ENCODE data around the gene NECAP2. TPM values are rescaled to one million over a fixed set of nuclear protein-coding genes. Genes with fewer than 3 reads are reported as not detected.
"Not testable (repeated sequence)": the region's sequence is repeated elsewhere in the genome, so short reads cannot be mapped to it uniquely, and the experiment has no call there.

Gene NECAP2
- total and polyA plus RNA-seq, 12 donors: 36.4 to 104 (median 63.5) TPM

DNA sequence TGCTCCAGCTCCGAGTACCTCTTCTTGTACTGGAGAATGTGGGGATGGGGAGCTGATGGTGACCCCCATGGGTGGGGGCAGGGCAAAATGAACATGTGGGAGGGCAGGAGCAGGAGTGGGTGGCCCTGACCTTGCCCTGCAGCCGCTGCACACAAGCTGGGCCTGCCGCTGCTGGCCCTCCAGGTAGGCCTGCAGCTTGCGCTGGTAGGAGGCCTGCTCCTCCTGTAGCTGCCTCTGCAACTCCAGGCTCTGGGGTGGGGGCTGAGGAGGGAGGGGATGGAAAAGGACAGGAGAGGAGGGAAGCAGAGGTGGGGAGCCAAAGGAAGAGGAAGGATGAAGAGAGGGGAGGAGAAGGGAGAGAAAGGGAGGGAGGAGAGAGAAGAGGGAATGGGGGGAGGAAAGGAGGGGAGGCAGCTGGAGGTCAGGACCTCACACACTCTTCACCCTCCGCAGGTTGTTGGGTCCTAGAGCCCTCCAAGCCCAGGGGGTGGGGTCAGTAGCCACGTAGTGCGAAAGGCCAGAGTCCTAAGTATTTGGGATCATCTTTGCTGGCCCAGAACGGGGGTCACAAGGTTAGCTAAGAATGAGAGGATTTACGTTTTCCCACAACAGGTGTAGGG, 50.6 kb downstream of the NECAP2 start:
- H3K27me3 ChIP-seq: no peaks in the 10 kb centered on the region
- no peak overlapping the region for H3K4me3 ChIP-seq
- intact Hi-C loops (cut with DNase I): no loop called here
- peaks cover 0 to 20% of the 10 kb centered on the region in 2 donors for H3K36me3 ChIP-seq (replicated peaks in 1 of 2)
- WGBS, 4 donors: 73 to 84% (median 78%) methylated on average over 7 to 9 of the region's 9 CpGs
- no peak for TF ChIP-seq POLR2A (IDR thresholded peaks at IDR 0.05)
- TF ChIP-seq, protein P1, sequence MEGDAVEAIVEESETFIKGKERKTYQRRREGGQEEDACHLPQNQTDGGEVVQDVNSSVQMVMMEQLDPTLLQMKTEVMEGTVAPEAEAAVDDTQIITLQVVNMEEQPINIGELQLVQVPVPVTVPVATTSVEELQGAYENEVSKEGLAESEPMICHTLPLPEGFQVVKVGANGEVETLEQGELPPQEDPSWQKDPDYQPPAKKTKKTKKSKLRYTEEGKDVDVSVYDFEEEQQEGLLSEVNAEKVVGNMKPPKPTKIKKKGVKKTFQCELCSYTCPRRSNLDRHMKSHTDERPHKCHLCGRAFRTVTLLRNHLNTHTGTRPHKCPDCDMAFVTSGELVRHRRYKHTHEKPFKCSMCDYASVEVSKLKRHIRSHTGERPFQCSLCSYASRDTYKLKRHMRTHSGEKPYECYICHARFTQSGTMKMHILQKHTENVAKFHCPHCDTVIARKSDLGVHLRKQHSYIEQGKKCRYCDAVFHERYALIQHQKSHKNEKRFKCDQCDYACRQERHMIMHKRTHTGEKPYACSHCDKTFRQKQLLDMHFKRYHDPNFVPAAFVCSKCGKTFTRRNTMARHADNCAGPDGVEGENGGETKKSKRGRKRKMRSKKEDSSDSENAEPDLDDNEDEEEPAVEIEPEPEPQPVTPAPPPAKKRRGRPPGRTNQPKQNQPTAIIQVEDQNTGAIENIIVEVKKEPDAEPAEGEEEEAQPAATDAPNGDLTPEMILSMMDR (IDR thresholded peaks at IDR 0.05): no peak
- DNase-seq: no peak
- H3K4me1 ChIP-seq (replicated peaks in 1 of 2): no peaks in the 10 kb centered on the region
- H3K9me3 ChIP-seq (replicated peaks in 1 of 3): no peaks in the 10 kb centered on the region
- H3K27ac ChIP-seq: no peak overlapping the region

DNA sequence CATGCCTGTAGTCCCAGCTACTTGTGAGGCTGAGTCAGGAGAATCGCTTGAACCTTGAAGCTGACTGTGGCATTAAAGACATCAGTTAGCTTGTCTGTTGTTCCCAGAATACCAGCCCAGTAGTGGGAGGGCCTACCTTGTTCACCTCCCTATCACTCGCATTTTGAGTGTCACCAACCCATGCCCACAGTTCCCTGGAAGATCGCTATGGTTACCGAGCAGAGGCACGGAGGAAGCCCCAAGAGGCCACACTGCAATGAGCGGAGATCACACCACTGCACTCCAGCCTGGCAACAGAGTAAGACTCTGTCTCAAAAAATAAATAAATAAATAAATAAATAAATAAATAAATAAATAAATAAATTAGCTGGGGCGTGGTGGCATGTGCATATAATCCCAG, 52.4 kb downstream of the NECAP2 start:
- H3K4me1 ChIP-seq (replicated peaks in 1 of 2); H3K9me3 ChIP-seq (replicated peaks in 1 of 3); H3K4me3 ChIP-seq; H3K27me3 ChIP-seq; intact Hi-C loops (cut with DNase I): not testable (repeated sequence)
- whole genome bisulfite sequencing, 4 donors: 72 to 78% (median 75%) methylated on average over 7 of the region's 7 CpGs
- Histone ChIP-seq H3K27ac (peak overlapping the region in 1 of 5 donors; percentile 29), H3K36me3 (replicated peaks in 1 of 2) (peaks cover 0 to 12% of the 10 kb centered on the region in 2 donors)
- peak in 2 of 7 donors; percentile 20 to 29 for DNase-seq

GRCh38 chr1:16493731-16494130, 53.2 kb downstream of the NECAP2 start:
- peaks cover 0 to 12% of the 10 kb centered on the region in 2 donors for H3K36me3 ChIP-seq (replicated peaks in 1 of 2)
- H3K27ac ChIP-seq; DNase-seq; H3K4me3 ChIP-seq; intact Hi-C loops (cut with DNase I); H3K27me3 ChIP-seq; H3K9me3 ChIP-seq (replicated peaks in 1 of 3); H3K4me1 ChIP-seq (replicated peaks in 1 of 2): not testable (repeated sequence)
- 72 to 88% (median 82%) methylated on average over 8 to 9 of the region's 9 CpGs for WGBS, 4 donors

GRCh38 chr1:16497474-16497904, 57.0 kb downstream of the NECAP2 start:
- H3K27me3 ChIP-seq; H3K36me3 ChIP-seq (replicated peaks in 1 of 2); intact Hi-C loops (cut with DNase I); H3K4me3 ChIP-seq; H3K9me3 ChIP-seq (replicated peaks in 1 of 3): not testable (repeated sequence)
- peak in 1 of 7 donors; percentile 16 for DNase-seq
- Histone ChIP-seq H3K27ac (peak overlapping the region in 1 of 5 donors; percentile 89), H3K4me1 (replicated peaks in 1 of 2) (peaks cover 0 to 17% of the 10 kb centered on the region in 2 donors)
- WGBS, 4 donors: 88 to 92% (median 90%) methylated on average over 5 of the region's 5 CpGs

DNA sequence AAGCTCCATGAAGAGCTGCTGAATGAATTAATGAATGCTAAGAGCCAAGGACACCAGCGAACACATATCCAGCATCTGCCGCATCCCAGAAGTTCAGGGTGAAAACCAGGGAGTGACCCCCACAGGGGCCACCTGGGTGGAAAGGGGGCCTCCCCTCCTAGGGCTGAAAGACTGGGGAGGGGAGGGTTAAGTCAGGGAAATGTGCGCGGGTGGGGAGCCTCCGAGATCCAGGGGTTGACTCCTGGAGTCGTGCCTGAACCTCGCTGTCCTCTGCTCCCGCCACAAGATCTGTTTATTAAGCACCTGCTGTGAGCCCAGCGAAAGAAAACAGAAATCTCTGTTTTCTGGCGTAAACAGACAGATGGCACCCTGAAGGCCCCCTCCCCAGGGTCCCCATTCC, 57.5 kb downstream of the NECAP2 start:
- WGBS, 4 donors: 18 to 35% (median 20%) methylated on average over 7 to 10 of the region's 10 CpGs
- Histone ChIP-seq H3K4me1 (replicated peaks in 1 of 2) (peaks cover 0 to 17% of the 10 kb centered on the region in 2 donors), H3K4me3 (peak overlapping the region in 1 of 4 donors; percentile 99), H3K27ac (peak overlapping the region in 4 of 5 donors; percentile 61 to 89 (median 72))
- DNase-seq; intact Hi-C loops (cut with DNase I); H3K27me3 ChIP-seq; H3K36me3 ChIP-seq (replicated peaks in 1 of 2); H3K9me3 ChIP-seq (replicated peaks in 1 of 3): not testable (repeated sequence)

DNA sequence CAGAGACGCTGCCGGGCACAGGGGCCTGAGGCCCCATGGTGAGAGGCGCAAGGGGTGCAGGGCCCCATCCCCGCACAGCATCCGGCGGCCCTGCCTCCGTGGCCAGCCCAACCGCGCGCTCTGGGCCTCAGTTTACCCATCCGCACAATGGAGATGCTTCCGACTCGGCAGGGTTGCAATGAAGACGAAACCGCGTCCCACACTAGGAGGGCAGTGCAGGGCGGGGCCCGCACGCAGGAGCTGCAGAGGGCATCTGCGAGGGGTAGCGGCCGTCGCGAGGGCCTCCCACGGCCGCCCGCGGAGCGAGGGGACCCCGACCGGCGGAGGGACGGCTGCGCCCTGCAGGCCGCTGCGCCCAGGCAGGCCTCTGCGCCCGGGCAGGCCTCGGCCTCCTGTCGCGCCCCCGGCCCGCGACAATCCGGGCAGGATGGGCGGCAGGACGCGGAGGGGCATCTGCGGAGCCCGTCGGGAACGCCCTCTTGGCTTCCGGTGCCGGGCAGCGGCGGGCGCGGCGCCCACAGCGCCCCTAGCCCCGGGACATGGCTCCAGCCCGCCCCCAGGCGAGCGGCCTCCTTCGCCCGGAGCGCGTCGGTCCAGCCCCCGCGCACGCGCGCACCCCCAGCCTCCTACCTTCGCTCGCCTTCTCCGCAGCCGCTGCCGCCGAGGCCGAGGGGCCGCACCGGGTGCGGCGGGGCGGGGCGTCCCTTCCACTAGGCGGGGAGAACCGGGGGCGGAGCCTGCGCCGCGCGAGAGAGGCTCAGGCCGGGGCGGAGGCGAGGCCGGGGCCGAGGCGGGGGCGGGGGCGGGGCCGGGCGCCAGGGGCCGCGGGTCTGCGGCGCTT, 58.3 kb downstream of the NECAP2 start:
- Histone ChIP-seq H3K27ac (peak overlapping the region in 4 of 5 donors; percentile 61 to 89 (median 72)), H3K27me3 (no peaks in the 10 kb centered on the region), H3K4me1 (replicated peaks in 1 of 2) (peaks cover 0 to 17% of the 10 kb centered on the region in 2 donors), H3K4me3 (peak overlapping the region; percentile 48 to 99 (median 68)), H3K9me3 (replicated peaks in 1 of 3) (no peaks in the 10 kb centered on the region), H3K36me3 (replicated peaks in 1 of 2) (no peaks in the 10 kb centered on the region)
- TF ChIP-seq POLR2A (IDR thresholded peaks at IDR 0.05): peak in 1 of 2 donors; percentile 73
- TF ChIP-seq, protein P1 (IDR thresholded peaks at IDR 0.05): peak in 3 of 6 experiments; percentile 13 to 19 (median 17)
- intact Hi-C loops (cut with DNase I): no loop called here
- WGBS, 4 donors: 0 to 1% (median 0%) methylated on average over 11 to 108 of the region's 108 CpGs
- DNase-seq: peak; percentile 84 to 93 (median 92)

DNA sequence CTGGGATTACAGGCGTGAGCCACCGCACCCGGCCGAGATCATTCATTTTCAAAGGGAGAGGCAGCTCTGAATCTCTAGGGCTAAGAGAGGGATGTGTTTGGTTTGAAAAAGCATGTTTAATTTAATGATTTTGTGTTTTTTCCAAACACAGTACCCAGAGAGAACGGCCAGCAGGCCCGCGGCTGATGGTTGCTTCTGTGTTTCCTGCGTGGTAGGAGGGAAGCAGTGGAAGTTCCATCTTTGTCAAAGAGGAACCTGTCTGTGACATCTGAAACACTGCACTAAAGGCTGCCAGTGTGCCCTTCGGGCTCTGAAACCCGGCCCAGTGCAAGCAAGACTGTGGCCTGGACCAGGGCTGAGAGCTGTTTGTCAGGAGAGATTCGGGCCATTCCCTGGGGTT, 59.9 kb downstream of the NECAP2 start:
- H3K4me3 ChIP-seq; H3K27ac ChIP-seq; H3K36me3 ChIP-seq (replicated peaks in 1 of 2); DNase-seq; H3K9me3 ChIP-seq (replicated peaks in 1 of 3); intact Hi-C loops (cut with DNase I); H3K27me3 ChIP-seq: not testable (repeated sequence)
- 81 to 85% (median 83%) methylated on average over 8 to 11 of the region's 11 CpGs for WGBS, 4 donors
- H3K4me1 ChIP-seq (replicated peaks in 1 of 2): peaks cover 0 to 17% of the 10 kb centered on the region in 2 donors

DNA sequence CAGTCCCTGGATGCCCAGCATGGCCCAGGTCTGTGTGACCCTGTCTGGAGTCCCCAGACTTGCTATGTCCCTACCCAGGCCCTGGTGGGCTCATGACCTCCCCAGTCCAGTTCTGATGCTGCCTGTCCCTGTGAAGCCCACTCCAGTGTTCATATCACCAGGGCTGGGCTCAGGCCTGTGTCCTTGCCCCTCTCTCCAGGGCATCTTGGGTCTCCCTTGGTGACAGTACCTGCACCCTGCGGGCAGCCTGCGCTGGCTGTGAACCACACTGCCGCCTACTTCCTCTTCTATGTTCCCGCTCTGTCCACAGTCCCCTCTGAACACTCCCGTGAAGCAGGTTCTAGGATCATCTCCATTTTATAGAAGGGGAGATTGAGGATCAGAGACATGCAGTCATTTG, 60.5 kb downstream of the NECAP2 start:
- peak in 1 of 7 donors; percentile 24 for DNase-seq

More for the DNA sequence above, 60.5 kb downstream of the NECAP2 start:
- H3K4me1 ChIP-seq (replicated peaks in 1 of 2): peaks cover 0 to 17% of the 10 kb centered on the region in 2 donors
- H3K27ac ChIP-seq; intact Hi-C loops (cut with DNase I); H3K4me3 ChIP-seq; H3K9me3 ChIP-seq (replicated peaks in 1 of 3); H3K27me3 ChIP-seq; H3K36me3 ChIP-seq (replicated peaks in 1 of 2): not testable (repeated sequence)
- WGBS, 4 donors: 71 to 97% (median 90%) methylated on average over 5 of the region's 5 CpGs

Data from adrenal gland (tissue), 12 donors.